ENCODE results near the gene TMEM272.

- TF ChIP-seq CTCF (IDR thresholded peaks at IDR 0.05): no peak
- no peak for TF ChIP-seq POLR2A (IDR thresholded peaks at IDR 0.05)
Observed at GRCh38 chr13:51764184-51765141, 80.5 kb downstream of the TMEM272 start.
